Thyroid gland (tissue), 4 donors: ENCODE measurements around the gene FAM156B.
"Not testable (repeated sequence)": the region's sequence is repeated elsewhere in the genome, so short reads cannot be mapped to it uniquely, and the experiment has no call there.

ENCODE experiments used
- POLR2A ChIP-seq, 2 donors: fragments of 450-650 bp; IDR thresholded peaks; one replicate each; pipeline ENCODE4 v1.6.1; 2017; ENCODE audit warnings: antibody characterized with exemption in 2 of 2, mild to moderate bottlenecking in 2 of 2, moderate library complexity in 1 of 2
- TF ChIP-seq, protein P1 (sequence below), 6 experiments: fragments of 200-600 bp in 3 of 6; fragments of 450-650 bp in 3 of 6; sonication (generic) in 3 of 6; IDR thresholded peaks; one replicate each; pipeline ENCODE4 v1.5.1; 2016 to 2019; ENCODE audit warnings: antibody characterized with exemption in 6 of 6, mild to moderate bottlenecking in 2 of 6, inconsistent platforms in 1 of 6, moderate library complexity in 1 of 6

DNA sequence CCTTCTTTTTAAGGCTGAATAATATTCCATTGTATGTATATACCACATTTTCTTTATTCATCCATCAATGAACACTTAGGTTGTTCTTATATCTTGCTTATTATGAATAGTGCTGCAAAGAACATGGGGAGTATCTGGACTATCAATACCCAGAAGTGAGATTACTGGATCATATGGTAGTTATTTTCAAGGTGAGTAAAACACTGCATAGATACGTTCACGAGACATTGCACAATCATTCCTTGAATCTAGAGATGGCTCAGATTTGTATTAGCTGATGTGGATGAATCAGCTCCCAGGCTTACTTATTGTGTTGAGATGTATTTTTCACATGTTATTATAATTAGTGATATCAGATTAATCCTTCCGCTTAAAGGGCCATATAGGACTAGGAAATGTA is 17.6 kb downstream of the FAM156B start:
- TF ChIP-seq, protein P1, sequence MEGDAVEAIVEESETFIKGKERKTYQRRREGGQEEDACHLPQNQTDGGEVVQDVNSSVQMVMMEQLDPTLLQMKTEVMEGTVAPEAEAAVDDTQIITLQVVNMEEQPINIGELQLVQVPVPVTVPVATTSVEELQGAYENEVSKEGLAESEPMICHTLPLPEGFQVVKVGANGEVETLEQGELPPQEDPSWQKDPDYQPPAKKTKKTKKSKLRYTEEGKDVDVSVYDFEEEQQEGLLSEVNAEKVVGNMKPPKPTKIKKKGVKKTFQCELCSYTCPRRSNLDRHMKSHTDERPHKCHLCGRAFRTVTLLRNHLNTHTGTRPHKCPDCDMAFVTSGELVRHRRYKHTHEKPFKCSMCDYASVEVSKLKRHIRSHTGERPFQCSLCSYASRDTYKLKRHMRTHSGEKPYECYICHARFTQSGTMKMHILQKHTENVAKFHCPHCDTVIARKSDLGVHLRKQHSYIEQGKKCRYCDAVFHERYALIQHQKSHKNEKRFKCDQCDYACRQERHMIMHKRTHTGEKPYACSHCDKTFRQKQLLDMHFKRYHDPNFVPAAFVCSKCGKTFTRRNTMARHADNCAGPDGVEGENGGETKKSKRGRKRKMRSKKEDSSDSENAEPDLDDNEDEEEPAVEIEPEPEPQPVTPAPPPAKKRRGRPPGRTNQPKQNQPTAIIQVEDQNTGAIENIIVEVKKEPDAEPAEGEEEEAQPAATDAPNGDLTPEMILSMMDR (IDR thresholded peaks at IDR 0.05) = not testable (repeated sequence)
- not testable (repeated sequence) for TF ChIP-seq POLR2A (IDR thresholded peaks at IDR 0.05)
